ENCODE results near the gene PTPRN2.

GRCh38 chr7:157867685-157868305 is 719.8 kb downstream of the PTPRN2 start:
- TF ChIP-seq CTCF (IDR thresholded peaks at IDR 0.05; ENCODE audit: extremely low read depth in 1 of 2, insufficient read depth in 1 of 2, low read depth in 1 of 2, low read length in 2 of 2) (no peak), MAX (IDR thresholded peaks at IDR 0.05; ENCODE audit: insufficient read depth, insufficient read length) (no peak), FOS (IDR thresholded peaks at IDR 0.05; ENCODE audit: borderline replicate concordance, insufficient read depth, low read length) (no peak), EZH2 (IDR thresholded peaks at IDR 0.05; ENCODE audit: borderline replicate concordance, low read depth, low read length, severe bottlenecking) (no peak)

All from endothelial cell of umbilical vein (primary cell).